Caki2 (cell line): ENCODE measurements around the gene MYL7. TPM values are rescaled to one million over a fixed set of nuclear protein-coding genes. Genes with fewer than 3 reads are reported as not detected.
"Not testable (repeated sequence)": the region's sequence is repeated elsewhere in the genome, so short reads cannot be mapped to it uniquely, and the experiment has no call there.

Experiments
- DNase-seq: peaks from one replicate; pipeline ENCODE4 v3.0.0-alpha.2; 2015; ENCODE audit warnings: low read depth
- in situ Hi-C: cut with HindIII; loops from 2 replicates; pipeline ENCODE4 v1.10.0; 2016; ENCODE audit warnings: low sequenced_read_pairs, low pct_unique_long_range_greater_than_20kb, mixed read lengths
- total RNA-seq: library from RNA; depleted of rRNA; stranded (reverse); fragments of >200 nt; shearing (Covaris generic); gene quantifications from 2 replicates; pipeline ENCODE4 v1.2.3, GENCODE V29; 2014; ENCODE audit warnings: low replicate concordance

MYL7 gene
- total RNA-seq, 1 experiment from 2014 or later: not detected

GRCh38 chr7:44142028-44142427 lies 896 bp upstream of the MYL7 start:
- in situ Hi-C loops: no loop called here

GRCh38 chr7:44140341-44140740 lies 791 bp downstream of the MYL7 start:
- no peak for DNase-seq
- in situ Hi-C loops: no loop called here

More at GRCh38 chr7:44142028-44142427, 896 bp upstream of the MYL7 start:
- no peak for DNase-seq

- no peak for DNase-seq
- in situ Hi-C loops: no loop called here
These were observed 1.7 kb downstream of the MYL7 start for GRCh38 chr7:44139311-44140010.

- in situ Hi-C loops: no loop called here
- no peak for DNase-seq
These were observed 2.4 kb downstream of the MYL7 start for GRCh38 chr7:44138698-44139097.

GRCh38 chr7:44136731-44137130 lies 4.4 kb downstream of the MYL7 start:
- in situ Hi-C loops: no loop called here
- no peak for DNase-seq

GRCh38 chr7:44134943-44135628 lies 6.0 kb downstream of the MYL7 start:
- in situ Hi-C loops: no loop called here

GRCh38 chr7:44133295-44133694 lies 7.8 kb downstream of the MYL7 start:
- no peak for DNase-seq
- in situ Hi-C loops: no loop called here

More at GRCh38 chr7:44134943-44135628, 6.0 kb downstream of the MYL7 start:
- no peak for DNase-seq

GRCh38 chr7:44132039-44132438 lies 9.1 kb downstream of the MYL7 start:
- no peak for DNase-seq
- in situ Hi-C loops: no loop called here

- in situ Hi-C loops: no loop called here
These were observed 9.7 kb downstream of the MYL7 start for GRCh38 chr7:44131173-44132029.

GRCh38 chr7:44128721-44129582 lies 12.2 kb downstream of the MYL7 start:
- in situ Hi-C loops: no loop called here
- no peak for DNase-seq

More at GRCh38 chr7:44131173-44132029, 9.7 kb downstream of the MYL7 start:
- DNase-seq: no peak

GRCh38 chr7:44127161-44127560 lies 14.0 kb downstream of the MYL7 start:
- in situ Hi-C loops: no loop called here

GRCh38 chr7:44126574-44126973 lies 14.6 kb downstream of the MYL7 start:
- DNase-seq, in situ Hi-C loops: not testable (repeated sequence)

More at GRCh38 chr7:44127161-44127560, 14.0 kb downstream of the MYL7 start:
- DNase-seq: no peak

GRCh38 chr7:44124822-44125202 lies 16.3 kb downstream of the MYL7 start:
- in situ Hi-C loops: no loop called here
- DNase-seq: no peak

GRCh38 chr7:44123190-44124003 lies 17.7 kb downstream of the MYL7 start, which contains the start of gene POLD2:
Gene POLD2 (minus strand): TSS chr7:44123548. CDS start chr7:44122053, 1,495 bp downstream.
- DNase-seq: peak; percentile 95
- in situ Hi-C loops: no loop called here

GRCh38 chr7:44122529-44122928 lies 18.6 kb downstream of the MYL7 start:
- no peak for DNase-seq
- in situ Hi-C loops: no loop called here

GRCh38 chr7:44121761-44122420 lies 19.2 kb downstream of the MYL7 start:
- no peak for DNase-seq
- in situ Hi-C loops: no loop called here

- in situ Hi-C loops: no loop called here
- no peak for DNase-seq
These were observed 20.7 kb downstream of the MYL7 start for GRCh38 chr7:44120395-44120794.
